HepG2 (cell line): ENCODE results near the gene ZMYM4. TPM values are rescaled to one million over a fixed set of nuclear protein-coding genes. Genes with fewer than 3 reads are reported as not detected.
A peak's percentile ranks its signal among the peaks of the same experiment; 100 is the strongest.

ENCODE experiments used
- ARNT ChIP-seq: fragments of 450-650 bp; IDR thresholded peaks from 2 replicates; pipeline ENCODE4 v1.6.1; 2017
- ARNT2 ChIP-seq: sonication (generic); formaldehyde crosslinking; IDR thresholded peaks from 2 replicates; pipeline ENCODE4 v1.8.0; 2022; ENCODE audit warnings: mild to moderate bottlenecking, low read depth, missing genetic modification reagents, moderate library complexity
- BORCS8-MEF2B ChIP-seq: sonication (generic); formaldehyde crosslinking; IDR thresholded peaks from 2 replicates; pipeline ENCODE4 v1.8.0; 2022; ENCODE audit warnings: mild to moderate bottlenecking, missing genetic modification reagents
- FOXP1 ChIP-seq, 2 experiments: fragments of 450-650 bp in 1 of 2; IDR thresholded peaks; 2 replicates each; pipeline ENCODE4 v1.6.1; 2017 to 2018; ENCODE audit warnings: antibody characterized with exemption in 1 of 2
- KLF16 ChIP-seq, 2 experiments: sonication (generic) in 1 of 2; formaldehyde crosslinking in 1 of 2; IDR thresholded peaks; 2 replicates each; pipeline versions ENCODE4 v1.6.1 to v1.8.0; 2016 to 2023; ENCODE audit warnings: missing genetic modification reagents in 2 of 2, missing compliant biosample characterization in 1 of 2
- NFYC ChIP-seq: IDR thresholded peaks from 2 replicates; pipeline ENCODE4 v1.6.1; 2016; ENCODE audit warnings: missing genetic modification reagents, missing compliant biosample characterization
- NR2F1 ChIP-seq, 2 experiments: fragments of 450-650 bp in 1 of 2; formaldehyde crosslinking in 1 of 2; IDR thresholded peaks; 2 replicates each; pipeline versions ENCODE4 v1.5.0 to v1.6.1; 2016 to 2020; ENCODE audit warnings: mild to moderate bottlenecking in 1 of 2, missing compliant biosample characterization in 1 of 2, missing genetic modification reagents in 1 of 2, moderate library complexity in 1 of 2
- PTBP1 ChIP-seq: fragments of 200-400 bp; formaldehyde crosslinking; IDR thresholded peaks from 2 replicates; pipeline ENCODE4 v1.6.1; 2018; ENCODE audit warnings: low read length, low read depth; ENCODE audit not compliant: poor library complexity, severe bottlenecking
- RCOR2 ChIP-seq: IDR thresholded peaks from 2 replicates; pipeline ENCODE4 v1.6.1; 2016; ENCODE audit warnings: missing biosample characterization, missing genetic modification reagents
- SIX4 ChIP-seq: sonication (generic); formaldehyde crosslinking; IDR thresholded peaks from 2 replicates; pipeline ENCODE4 v1.4.0; 2020; ENCODE audit warnings: missing genetic modification reagents
- SRSF1 ChIP-seq: fragments of 200-400 bp; formaldehyde crosslinking; optimal IDR thresholded peaks from 2 replicates; pipeline ENCODE3; 2017; ENCODE audit warnings: mild to moderate bottlenecking, low read depth, low read length, moderate library complexity
- TGIF2 ChIP-seq: IDR thresholded peaks from 2 replicates; pipeline ENCODE4 v1.6.1; 2016; ENCODE audit warnings: control low read depth, missing compliant biosample characterization
- ZNF3 ChIP-seq: IDR thresholded peaks from 2 replicates; pipeline ENCODE4 v1.7.0; 2017; ENCODE audit warnings: inconsistent platforms
- ZNF317 ChIP-seq: sonication (generic); formaldehyde crosslinking; IDR thresholded peaks from 2 replicates; pipeline ENCODE4 v1.5.0; 2020; ENCODE audit warnings: mild to moderate bottlenecking, missing genetic modification reagents
- ZNF557 ChIP-seq: sonication (generic); formaldehyde crosslinking; IDR thresholded peaks from 2 replicates; pipeline ENCODE4 v1.4.0; 2020; ENCODE audit warnings: missing genetic modification reagents
- polyA plus RNA-seq, 8 experiments: library from polyadenylated mRNA; depleted of rRNA in 3 of 8; stranded (reverse) in 7 of 8; unstranded in 1 of 8; fragments of >200 nt; fragmentation: Illumina TruSeq in 4 of 8; extraction: Trizol in 4 of 8; gene quantifications; 2 replicates each; pipeline versions ENCODE4 v1.2.1 to v1.2.3, GENCODE V29; 2011 to 2016; ENCODE audit warnings: low read depth in 4 of 8, missing spikeins in 1 of 8, mixed read lengths in 1 of 8; ENCODE audit not compliant: insufficient read depth in 1 of 8
- total RNA-seq, 5 experiments: library from RNA; depleted of rRNA; stranded (reverse); fragments of >200 nt; fragmentation: Illumina TruSeq; extraction: Trizol; gene quantifications; 2 replicates each; pipeline ENCODE4 v1.2.3, GENCODE V29; 2016; ENCODE audit warnings: low read depth in 1 of 5
- TF ChIP-seq, protein P1 (sequence below): sonication (generic); formaldehyde crosslinking; IDR thresholded peaks from 2 replicates; pipeline ENCODE4 v1.5.0; 2020; ENCODE audit warnings: mild to moderate bottlenecking, missing genetic modification reagents
- TF ChIP-seq, protein P2 (sequence below), 2 experiments: fragments of 450-650 bp in 1 of 2; sonication (generic) in 1 of 2; formaldehyde crosslinking; IDR thresholded peaks; 2 replicates each; pipeline versions ENCODE4 v1.5.0 to v1.8.0; 2020 to 2022; ENCODE audit warnings: mild to moderate bottlenecking in 1 of 2, missing genetic modification reagents in 1 of 2
- TF ChIP-seq, protein P3 (sequence below): sonication (generic); formaldehyde crosslinking; IDR thresholded peaks from 2 replicates; pipeline ENCODE4 v1.5.1; 2020; ENCODE audit warnings: missing genetic modification reagents, mild to moderate bottlenecking, borderline replicate concordance
- TF ChIP-seq, protein P4 (sequence below): sonication (generic); formaldehyde crosslinking; IDR thresholded peaks from 2 replicates; pipeline ENCODE4 v1.5.1; 2020; ENCODE audit warnings: missing genetic modification reagents, mild to moderate bottlenecking, borderline replicate concordance
- TF ChIP-seq, protein P5 (sequence below): sonication (generic); formaldehyde crosslinking; IDR thresholded peaks from 2 replicates; pipeline ENCODE4 v1.5.0; 2020; ENCODE audit warnings: mild to moderate bottlenecking, missing genetic modification reagents
- TF ChIP-seq, protein P6 (sequence below): IDR thresholded peaks from 2 replicates; pipeline ENCODE4 v1.6.1; 2018; ENCODE audit warnings: missing genetic modification reagents, mild to moderate bottlenecking, missing compliant biosample characterization

ZMYM4 gene
- total and polyA plus RNA-seq, 2 of the 13 experiments (the other 11 are each of a cell fraction or from before 2014, with no cell fraction given): 13.9 to 37.6 TPM

DNA sequence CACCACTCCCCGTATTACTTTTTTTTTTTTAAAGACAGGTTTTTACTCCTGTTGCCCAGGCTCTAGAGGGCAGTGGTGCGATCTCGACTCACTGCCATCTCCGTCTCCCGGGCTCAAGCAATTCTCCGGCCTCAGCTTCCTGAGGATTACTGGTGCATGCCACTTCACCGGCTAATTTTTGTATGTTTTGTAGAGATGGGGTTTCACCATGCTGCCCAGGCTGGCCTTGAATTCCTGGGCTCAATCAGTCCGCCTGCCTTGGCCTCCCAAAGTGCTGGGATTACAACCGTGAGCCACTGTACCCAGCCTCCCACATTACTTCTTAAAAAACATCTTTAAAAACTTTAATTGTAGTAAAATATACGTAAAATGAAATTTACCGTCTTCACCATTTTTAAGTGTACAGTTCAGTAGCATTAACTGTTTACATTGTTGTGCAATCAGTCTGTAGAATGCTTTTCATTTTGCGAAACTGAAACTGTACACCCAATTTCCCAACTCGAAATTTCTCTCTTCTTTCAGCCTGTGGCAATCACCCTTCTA is 77.0 kb downstream of the ZMYM4 start (continued):
- TF ChIP-seq, protein P1, sequence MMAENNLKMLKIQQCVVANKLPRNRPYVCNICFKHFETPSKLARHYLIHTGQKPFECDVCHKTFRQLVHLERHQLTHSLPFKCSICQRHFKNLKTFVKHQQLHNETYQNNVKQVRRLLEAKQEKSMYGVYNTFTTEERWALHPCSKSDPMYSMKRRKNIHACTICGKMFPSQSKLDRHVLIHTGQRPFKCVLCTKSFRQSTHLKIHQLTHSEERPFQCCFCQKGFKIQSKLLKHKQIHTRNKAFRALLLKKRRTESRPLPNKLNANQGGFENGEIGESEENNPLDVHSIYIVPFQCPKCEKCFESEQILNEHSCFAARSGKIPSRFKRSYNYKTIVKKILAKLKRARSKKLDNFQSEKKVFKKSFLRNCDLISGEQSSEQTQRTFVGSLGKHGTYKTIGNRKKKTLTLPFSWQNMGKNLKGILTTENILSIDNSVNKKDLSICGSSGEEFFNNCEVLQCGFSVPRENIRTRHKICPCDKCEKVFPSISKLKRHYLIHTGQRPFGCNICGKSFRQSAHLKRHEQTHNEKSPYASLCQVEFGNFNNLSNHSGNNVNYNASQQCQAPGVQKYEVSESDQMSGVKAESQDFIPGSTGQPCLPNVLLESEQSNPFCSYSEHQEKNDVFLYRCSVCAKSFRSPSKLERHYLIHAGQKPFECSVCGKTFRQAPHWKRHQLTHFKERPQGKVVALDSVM: 0 out of 2 replicates have a peak, but pooled peaks have one; percentile 12
- TF ChIP-seq, protein P2, sequence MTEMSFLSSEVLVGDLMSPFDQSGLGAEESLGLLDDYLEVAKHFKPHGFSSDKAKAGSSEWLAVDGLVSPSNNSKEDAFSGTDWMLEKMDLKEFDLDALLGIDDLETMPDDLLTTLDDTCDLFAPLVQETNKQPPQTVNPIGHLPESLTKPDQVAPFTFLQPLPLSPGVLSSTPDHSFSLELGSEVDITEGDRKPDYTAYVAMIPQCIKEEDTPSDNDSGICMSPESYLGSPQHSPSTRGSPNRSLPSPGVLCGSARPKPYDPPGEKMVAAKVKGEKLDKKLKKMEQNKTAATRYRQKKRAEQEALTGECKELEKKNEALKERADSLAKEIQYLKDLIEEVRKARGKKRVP (CRISPR knock-in tag; IDR thresholded peaks at IDR 0.05): peak in 1 of 2 experiments; percentile 36; a peak in 1 of 4 replicates
- TF ChIP-seq ZNF317 (CRISPR knock-in tag) (0 out of 2 replicates have a peak, but pooled peaks have one; percentile 53), SIX4 (CRISPR knock-in tag) (peak; percentile 78; the same call in 1 of the 2 replicates), TGIF2 (CRISPR knock-in tag) (no peak), NFYC (CRISPR knock-in tag) (no peak), BORCS8-MEF2B (no peak), SRSF1 (no peak), PTBP1 (no peak), ARNT (no peak), RCOR2 (0 out of 2 replicates have a peak, but pooled peaks have one; percentile 8), FOXP1 (IDR thresholded peaks at IDR 0.05) (no peak), FOXP1 (CRISPR knock-in tag; IDR thresholded peaks at IDR 0.05) (peak; percentile 35; the same call in 1 of the 2 replicates), NR2F1 (CRISPR knock-in tag; IDR thresholded peaks at IDR 0.05) (no peak), ZNF557 (no peak), ARNT2 (peak; percentile 58; the same call in 1 of the 2 replicates), KLF16 (CRISPR knock-in tag; IDR thresholded peaks at IDR 0.05) (peak in 1 of 2 experiments; percentile 17; a peak in 1 of 4 replicates), ZNF3 (CRISPR knock-in tag) (0 out of 2 replicates have a peak, but pooled peaks have one; percentile 71)
- TF ChIP-seq, protein P3, sequence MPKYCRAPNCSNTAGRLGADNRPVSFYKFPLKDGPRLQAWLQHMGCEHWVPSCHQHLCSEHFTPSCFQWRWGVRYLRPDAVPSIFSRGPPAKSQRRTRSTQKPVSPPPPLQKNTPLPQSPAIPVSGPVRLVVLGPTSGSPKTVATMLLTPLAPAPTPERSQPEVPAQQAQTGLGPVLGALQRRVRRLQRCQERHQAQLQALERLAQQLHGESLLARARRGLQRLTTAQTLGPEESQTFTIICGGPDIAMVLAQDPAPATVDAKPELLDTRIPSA (CRISPR knock-in tag): no peak
- TF ChIP-seq, protein P4, sequence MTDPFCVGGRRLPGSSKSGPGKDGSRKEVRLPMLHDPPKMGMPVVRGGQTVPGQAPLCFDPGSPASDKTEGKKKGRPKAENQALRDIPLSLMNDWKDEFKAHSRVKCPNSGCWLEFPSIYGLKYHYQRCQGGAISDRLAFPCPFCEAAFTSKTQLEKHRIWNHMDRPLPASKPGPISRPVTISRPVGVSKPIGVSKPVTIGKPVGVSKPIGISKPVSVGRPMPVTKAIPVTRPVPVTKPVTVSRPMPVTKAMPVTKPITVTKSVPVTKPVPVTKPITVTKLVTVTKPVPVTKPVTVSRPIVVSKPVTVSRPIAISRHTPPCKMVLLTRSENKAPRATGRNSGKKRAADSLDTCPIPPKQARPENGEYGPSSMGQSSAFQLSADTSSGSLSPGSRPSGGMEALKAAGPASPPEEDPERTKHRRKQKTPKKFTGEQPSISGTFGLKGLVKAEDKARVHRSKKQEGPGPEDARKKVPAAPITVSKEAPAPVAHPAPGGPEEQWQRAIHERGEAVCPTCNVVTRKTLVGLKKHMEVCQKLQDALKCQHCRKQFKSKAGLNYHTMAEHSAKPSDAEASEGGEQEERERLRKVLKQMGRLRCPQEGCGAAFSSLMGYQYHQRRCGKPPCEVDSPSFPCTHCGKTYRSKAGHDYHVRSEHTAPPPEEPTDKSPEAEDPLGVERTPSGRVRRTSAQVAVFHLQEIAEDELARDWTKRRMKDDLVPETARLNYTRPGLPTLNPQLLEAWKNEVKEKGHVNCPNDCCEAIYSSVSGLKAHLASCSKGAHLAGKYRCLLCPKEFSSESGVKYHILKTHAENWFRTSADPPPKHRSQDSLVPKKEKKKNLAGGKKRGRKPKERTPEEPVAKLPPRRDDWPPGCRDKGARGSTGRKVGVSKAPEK (CRISPR knock-in tag): no peak
- TF ChIP-seq, protein P5, sequence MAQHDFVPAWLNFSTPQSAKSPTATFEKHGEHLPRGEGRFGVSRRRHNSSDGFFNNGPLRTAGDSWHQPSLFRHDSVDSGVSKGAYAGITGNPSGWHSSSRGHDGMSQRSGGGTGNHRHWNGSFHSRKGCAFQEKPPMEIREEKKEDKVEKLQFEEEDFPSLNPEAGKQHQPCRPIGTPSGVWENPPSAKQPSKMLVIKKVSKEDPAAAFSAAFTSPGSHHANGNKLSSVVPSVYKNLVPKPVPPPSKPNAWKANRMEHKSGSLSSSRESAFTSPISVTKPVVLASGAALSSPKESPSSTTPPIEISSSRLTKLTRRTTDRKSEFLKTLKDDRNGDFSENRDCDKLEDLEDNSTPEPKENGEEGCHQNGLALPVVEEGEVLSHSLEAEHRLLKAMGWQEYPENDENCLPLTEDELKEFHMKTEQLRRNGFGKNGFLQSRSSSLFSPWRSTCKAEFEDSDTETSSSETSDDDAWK (CRISPR knock-in tag): no peak
- TF ChIP-seq, protein P6, sequence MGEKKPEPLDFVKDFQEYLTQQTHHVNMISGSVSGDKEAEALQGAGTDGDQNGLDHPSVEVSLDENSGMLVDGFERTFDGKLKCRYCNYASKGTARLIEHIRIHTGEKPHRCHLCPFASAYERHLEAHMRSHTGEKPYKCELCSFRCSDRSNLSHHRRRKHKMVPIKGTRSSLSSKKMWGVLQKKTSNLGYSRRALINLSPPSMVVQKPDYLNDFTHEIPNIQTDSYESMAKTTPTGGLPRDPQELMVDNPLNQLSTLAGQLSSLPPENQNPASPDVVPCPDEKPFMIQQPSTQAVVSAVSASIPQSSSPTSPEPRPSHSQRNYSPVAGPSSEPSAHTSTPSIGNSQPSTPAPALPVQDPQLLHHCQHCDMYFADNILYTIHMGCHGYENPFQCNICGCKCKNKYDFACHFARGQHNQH (CRISPR knock-in tag): 0 out of 2 replicates have a peak, but pooled peaks have one; percentile 58
